Measurements from ENCODE around the gene GHDC.
"Not testable (repeated sequence)": the region's sequence is repeated elsewhere in the genome, so short reads cannot be mapped to it uniquely, and the experiment has no call there.

The GHDC gene

GRCh38 chr17:42202159-42202558, 7.9 kb upstream of the GHDC start:
- DNase-seq = no peak

- DNase-seq = no peak
These were observed 7.1 kb upstream of the GHDC start for GRCh38 chr17:42201458-42201772.

- no peak for DNase-seq
These were observed 6.6 kb upstream of the GHDC start for GRCh38 chr17:42200706-42201457.

GRCh38 chr17:42199416-42200011, 5.2 kb upstream of the GHDC start:
- no peak for DNase-seq

- DNase-seq = no peak
These were observed 4.6 kb upstream of the GHDC start for GRCh38 chr17:42198897-42199296.

GRCh38 chr17:42197564-42198156, 3.4 kb upstream of the GHDC start:
- DNase-seq = no peak

GRCh38 chr17:42193216-42193968, 902 bp downstream of the GHDC start:
- no peak for DNase-seq

GRCh38 chr17:42192189-42193126, 1.8 kb downstream of the GHDC start:
- no peak for DNase-seq

- no peak for DNase-seq
These were observed 3.1 kb downstream of the GHDC start for GRCh38 chr17:42191275-42191608.

GRCh38 chr17:42190491-42191274, 3.6 kb downstream of the GHDC start:
- DNase-seq = no peak

- no peak for DNase-seq
These were observed 4.7 kb downstream of the GHDC start for GRCh38 chr17:42189651-42189965.

- no peak for DNase-seq
These were observed 5.3 kb downstream of the GHDC start for GRCh38 chr17:42188749-42189650.

GRCh38 chr17:42187833-42188232, 6.5 kb downstream of the GHDC start:
- no peak for DNase-seq

GRCh38 chr17:42186191-42186590, 8.1 kb downstream of the GHDC start:
- DNase-seq = not testable (repeated sequence)

- DNase-seq = no peak
These were observed 8.7 kb downstream of the GHDC start for GRCh38 chr17:42185621-42185930.

GRCh38 chr17:42184713-42185620, 9.3 kb downstream of the GHDC start, which contains the start of gene HCRT:
Gene HCRT, minus strand, starts transcription at chr17:42185452. Its CDS starts 87 bp downstream, at chr17:42185365.
- DNase-seq = no peak

- peak; percentile 87 for DNase-seq
These were observed 10.3 kb downstream of the GHDC start for GRCh38 chr17:42183741-42184711.

- DNase-seq = no peak
These were observed 11.2 kb downstream of the GHDC start for GRCh38 chr17:42182927-42183734.
